GM18519 (cell line): ENCODE results near the gene IGFBP2.

Experiments
- ATAC-seq: cut with Tn5 transposase; IDR thresholded peaks from one replicate; pipeline ENCODE4 v1.9.1; 2021; ENCODE audit warnings: mild to moderate bottlenecking, moderate library complexity; ENCODE audit not compliant: unreplicated experiment, low FRiP score

Gene IGFBP2

DNA sequence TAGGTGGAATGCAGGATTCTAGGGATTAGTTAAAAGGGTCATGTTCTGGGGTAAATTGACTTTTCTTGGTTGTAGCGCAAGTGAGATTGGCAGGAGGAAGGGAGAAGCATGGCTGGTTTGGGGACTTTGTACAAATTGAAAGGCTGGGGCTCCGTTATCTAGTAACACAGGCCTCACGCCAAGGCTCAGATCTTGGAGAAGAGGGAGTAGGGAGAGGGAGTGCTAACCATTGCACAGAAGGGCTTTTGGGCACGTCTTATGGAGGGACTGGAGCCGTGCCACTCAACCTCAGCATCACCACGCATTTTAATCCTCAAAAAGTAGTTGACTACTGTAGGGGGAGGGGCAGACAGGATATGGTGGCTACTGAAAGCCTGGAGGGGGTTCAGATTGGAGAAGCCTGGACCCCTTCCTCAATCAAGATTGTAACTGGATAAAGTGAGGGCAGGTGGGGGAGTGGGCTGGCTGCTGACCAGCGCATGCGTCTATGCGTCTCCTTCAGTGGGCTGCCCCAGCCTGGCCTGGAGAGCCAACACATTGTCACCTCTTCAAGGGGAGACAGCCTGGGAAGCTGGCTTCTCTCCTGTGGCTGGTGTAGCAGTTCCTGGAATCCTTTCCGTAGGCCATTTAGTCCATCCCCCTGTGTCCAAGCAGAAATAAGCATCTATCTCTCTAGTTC, 47.9 kb downstream of the IGFBP2 start:
- ATAC-seq: no peak

DNA sequence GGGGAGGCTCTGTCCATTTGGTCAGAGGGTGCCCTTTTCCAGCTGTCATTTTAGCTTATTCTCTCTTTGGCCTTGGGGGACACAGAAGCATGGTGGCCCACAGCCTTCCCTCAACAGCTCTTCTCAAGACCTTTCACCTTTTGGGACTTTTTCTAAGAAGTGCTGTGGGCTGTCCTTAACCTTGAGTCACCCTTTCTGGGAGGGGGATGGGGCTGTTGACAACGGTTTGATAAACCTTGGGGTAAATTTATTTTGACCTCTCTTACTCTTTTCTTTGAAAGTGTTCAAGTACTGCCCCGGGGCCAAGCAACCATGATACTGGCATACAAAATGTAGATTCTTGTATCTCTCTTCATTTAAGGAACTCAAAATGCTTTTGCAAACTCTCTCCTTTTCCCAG, 48.5 kb downstream of the IGFBP2 start:
- no peak for ATAC-seq

DNA sequence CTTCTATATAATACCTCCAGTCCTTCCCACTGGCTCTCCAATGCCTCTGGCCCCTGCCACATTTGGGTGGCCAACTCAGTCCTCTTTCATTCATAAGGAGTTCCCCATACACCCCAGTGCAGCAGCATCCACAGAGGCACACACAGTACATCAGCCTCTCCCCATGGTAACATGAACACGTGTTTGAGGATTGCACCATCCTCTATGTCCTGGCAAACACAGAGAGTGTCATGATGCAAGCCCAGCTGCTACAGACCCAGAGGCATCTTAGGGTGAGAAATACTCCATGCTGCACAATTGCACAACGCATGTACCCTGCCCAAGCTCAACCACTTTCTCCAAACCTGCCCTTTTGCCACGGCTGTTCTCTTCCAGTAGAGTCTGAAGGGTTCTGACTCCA, 50.6 kb downstream of the IGFBP2 start:
- no peak for ATAC-seq

DNA sequence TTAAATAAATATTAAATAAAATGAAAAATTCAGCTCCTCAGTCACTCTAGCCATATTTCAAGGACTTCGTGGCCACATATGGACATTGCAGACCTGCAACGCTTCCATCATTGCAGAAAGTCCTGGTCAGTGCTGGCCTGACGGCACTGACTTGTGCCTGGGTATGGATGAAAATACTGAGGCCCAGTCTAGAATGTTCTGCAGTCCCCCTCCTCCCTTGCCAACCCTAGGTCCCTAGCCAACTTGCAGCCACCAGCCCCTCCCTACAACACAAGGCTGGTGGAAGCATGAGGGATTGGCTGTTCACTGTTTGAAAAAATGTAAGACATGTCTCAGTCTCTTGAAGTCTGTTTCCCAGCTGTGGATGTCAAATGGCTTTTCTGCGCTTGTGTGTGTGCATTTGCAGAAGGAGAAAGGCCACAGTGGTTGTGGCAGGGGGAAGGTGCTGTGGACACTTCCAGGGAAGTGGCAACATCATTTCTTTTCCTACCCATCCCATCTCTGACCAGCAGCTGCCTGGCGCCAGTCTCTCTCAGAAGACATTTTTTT, 52.2 kb downstream of the IGFBP2 start:
- ATAC-seq: no peak

DNA sequence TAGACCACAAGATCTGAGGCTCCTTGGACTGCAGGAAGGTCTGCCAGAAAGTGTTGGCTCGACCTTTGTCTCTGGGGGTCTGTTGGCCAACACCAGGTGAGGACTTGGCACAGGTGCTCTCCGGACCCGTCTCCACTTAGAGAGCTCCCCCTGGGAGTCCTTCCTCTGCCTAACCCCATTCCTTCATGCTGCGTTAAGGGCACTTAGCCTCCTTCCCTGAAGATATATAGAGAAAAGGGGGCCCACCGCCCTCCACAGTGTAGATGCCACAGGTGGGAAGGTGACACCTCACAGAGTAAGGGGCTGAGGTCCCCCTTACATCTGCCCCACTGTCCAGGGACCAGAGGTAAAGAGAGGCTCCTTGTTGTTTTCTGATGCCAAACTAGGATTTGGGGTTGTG, 53.9 kb downstream of the IGFBP2 start:
- ATAC-seq: no peak

DNA sequence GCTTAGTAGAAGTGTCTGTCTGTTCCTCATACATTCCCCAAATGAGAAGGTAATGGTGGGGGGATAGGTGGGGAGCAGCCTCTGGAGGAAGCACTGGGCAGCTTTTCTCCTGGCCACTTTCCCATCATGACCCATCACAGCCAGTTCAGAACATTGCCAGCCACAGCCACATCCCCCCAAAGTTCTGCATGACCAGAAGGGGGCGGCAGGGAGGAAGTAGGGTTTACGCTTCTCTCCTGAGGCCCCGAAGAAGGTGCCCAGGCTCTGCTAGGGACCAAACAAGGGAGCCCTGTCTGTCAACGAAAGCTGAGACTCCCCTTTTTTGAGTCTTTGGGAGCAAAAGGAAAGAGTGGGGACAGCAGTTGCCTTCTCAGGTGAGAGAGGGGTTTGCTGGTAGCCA, 54.4 kb downstream of the IGFBP2 start:
- ATAC-seq: no peak

DNA sequence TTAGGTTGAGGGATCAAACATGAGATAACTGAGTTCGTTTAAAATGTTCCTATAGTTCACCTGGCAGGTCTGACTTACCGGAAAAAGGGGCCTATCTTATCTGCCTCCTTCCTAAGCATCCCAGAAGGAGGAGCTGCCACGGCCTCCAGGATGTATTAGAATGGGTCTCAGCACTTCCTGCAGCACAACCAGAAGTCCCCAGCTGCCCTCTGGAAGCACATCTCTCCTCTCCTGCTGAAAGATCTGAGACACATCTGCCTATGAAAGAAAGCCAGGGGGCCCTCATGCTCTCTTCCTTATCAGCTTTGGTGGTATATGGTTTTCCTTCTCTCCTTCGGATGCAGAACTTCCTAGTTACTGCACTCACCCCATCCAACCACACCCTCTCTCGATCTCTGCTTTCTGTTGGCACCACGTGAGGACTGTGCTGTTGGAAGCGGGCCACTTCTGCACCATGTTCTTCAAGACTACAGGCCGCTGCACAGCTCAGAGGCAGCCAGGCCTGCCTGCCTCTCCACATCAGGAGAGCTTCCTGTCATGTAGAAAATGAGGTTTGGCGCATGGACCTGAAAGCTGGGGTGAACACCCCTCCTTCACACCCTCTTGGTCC, 55.6 kb downstream of the IGFBP2 start:
- ATAC-seq: no peak

DNA sequence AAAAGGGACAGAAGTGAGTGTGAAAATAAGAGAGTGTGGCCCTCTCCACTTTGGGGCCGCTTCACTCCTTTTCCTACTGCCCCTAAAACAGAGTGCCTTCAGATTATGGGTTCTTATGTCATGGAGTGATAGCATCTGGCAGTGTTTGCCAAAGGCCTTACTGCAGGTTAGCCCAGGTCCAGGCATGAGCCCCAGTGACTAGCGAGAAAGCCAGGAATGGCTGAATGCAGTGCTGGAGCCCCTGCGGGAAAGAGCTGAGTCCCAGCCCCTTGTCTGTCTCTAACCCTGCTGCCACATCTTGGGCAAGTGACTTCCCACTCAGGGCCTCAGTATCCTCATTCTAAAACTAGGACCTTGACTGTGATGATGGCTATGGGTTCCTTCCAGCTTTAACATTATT, 56.2 kb downstream of the IGFBP2 start:
- ATAC-seq: no peak

DNA sequence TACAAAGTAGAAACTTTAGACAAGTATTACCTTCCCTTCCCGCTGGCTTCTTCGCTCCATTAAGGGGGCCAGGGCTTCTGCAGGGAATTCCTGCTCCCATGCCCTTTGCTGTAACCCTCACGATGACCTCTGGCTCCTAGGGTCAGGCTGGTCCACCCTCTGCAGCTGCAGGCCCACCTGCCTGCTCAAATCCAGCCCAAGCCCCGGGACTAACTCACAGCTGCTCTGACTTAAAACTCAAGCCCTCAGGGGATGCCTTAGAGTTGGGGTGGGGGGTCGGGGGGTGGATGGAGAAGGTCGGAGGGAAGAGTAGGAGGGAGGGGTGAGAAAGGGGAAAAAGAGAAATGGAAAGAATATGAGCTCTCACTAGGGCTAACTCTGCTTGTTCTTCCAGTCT, 57.2 kb downstream of the IGFBP2 start:
- ATAC-seq: no peak

DNA sequence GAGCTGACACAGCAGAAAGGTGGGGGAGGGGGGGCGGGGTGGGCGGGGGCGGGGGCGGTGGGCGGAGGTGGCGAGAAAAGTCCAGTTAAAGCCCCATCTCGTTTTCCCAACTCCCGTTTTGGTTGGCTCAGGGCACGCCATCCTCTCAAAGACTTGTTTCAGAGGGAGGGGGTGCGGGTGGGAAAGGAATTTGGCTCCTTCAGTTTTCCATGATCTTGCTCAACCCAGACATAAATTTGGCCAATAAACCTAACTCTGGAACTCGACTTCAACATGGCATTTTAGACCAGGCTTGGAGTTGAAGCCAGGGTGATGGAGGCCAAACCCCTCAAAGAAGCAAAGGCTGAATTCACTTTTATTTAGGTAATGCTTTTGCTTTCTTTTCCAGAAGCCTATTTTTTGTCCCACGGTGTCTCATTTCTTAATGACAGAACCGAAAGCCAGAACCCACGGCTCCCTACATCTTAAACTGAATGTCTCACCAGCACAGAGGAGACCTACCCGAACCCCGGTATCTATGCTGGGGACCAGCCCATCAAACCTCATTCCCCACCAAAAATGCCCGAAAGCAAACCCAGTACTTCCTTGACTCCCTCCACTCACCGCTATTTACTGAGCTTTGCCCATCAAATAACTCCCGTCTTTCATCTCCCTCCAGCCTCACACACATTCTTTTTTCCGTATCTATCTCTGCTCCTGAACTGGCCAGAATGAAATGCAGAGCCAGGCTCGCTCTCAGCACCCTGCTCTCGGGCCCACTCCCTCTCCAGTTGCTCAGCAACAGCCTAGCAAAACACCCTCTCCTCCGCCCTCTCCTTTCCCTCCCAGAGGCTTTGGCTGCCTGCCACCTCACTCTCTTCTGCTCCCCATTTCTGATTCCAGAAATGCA, 57.9 kb downstream of the IGFBP2 start:
- ATAC-seq: no peak

DNA sequence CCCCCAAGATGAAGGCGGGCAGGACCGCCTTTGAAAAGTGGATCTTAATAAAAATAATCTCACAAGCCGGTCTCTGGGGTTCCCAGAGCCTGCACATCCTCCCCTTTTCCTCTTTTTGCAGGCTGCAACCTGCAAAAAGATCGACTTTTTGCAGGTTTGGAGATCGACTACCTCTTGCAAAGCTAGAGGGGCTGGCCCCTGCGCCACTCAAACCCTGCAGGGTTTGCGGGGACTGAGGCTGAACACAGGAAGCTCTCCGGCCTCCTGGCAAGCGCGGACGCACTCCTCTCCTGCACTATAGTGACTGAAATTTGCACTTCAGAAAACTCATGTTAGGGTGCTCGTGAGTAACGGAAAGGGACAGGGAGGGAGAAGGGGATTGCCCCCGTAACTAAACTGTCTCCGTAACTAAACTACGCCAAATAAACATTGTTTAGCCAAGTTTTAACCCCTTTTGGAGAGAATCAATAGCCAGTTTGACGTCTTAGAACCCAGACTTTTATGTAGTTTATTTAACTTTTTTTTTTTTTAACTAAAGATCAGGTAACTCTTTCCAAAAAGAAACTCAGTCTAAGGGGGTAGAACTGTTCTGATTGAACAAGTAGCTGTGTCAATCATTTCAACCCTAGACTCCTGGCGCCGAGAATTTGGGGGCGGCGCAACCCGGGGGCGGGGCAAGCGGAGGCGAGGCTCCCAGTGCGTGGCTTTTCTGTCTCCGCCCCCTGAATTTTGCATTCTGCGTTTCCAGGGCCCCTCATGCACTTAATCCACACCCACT, 59.6 kb downstream of the IGFBP2 start:
- ATAC-seq: no peak

DNA sequence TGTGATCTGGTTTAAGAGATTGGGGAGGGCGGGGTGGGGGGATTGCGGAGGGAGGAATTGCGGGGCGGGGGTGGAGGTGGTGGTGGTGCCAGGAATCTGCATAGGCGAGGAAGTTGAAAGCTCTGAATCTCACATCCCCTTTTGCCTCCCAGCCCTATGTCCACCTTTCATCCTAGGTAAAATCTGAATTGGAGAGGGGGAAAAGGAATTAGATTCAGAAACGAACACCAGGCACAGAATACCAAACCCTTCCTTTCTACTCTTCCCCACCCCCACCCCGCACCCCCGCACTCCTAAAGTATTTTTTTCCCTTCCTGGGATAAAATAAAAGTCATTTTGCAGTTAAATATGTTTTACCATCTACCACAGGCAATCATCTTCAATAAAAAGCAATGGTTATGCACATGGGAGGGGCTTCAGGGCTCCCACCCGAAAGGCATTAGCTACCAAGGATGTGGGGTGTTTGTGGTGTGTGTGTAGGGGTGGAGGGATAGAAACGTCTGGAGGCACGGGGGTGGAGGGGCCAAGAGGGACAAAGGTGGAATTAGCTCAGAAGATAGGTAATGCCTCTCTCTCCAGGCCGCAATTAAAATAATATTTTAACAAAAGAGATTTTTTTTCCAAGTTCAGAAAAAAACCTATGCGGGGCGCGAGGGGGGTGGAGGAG, 60.3 kb downstream of the IGFBP2 start:
- ATAC-seq: no peak

DNA sequence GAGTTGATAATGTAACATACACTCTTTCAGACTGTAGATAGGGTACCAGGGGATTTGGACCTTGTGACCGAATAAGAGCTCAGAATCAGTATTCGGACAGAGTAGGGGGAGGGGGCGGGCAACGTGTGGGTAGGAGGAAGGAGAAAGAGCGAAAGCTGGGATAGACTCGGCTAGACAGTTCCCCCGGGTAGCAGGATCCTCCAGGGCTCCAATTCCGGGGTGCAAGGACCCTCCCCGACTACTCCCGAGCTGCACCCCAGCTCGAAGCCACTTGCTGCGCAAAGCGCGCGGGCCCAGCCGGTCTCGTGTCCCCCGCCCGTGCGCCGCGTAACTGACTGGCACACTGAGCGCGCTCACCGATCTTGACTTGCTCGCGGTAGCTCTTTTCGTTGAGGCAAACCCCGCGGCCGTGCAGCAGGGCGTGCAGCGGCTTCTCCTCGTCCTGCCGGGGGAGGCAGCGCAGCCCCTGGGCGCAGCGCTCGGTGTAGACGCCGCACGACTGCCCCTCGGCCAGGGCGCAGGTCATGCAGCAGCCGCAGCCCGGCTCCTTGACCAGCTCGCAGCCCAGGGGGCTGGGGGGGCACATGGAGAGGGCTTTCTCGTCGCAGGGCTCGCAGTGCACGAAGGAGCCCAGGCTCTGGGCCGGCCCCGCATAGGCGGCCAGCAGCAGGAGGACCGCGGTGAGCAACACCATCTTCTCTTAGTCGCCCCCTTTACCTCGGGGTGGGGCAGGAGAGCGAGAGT, 61.0 kb downstream of the IGFBP2 start:
- ATAC-seq: no peak

DNA sequence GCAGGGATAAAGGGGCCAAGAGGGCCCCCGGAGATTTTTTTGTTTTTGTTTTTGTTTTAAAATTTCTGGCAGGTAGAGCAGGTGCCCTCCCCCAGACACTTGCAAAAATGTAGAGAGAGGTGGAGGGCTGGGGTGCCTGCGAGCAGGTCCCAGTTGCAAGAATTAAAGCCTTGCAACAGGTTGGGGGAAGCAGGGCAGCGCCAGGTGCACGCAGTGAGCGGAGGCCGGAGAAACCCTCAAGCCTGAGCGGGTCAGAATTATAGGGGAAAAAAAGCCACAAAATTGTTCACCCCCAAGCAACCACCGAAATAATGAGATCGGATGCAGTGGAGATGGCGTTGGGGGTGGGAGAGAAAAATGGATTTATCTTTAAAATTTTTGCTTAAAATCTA, 61.6 kb downstream of the IGFBP2 start:
- no peak for ATAC-seq

DNA sequence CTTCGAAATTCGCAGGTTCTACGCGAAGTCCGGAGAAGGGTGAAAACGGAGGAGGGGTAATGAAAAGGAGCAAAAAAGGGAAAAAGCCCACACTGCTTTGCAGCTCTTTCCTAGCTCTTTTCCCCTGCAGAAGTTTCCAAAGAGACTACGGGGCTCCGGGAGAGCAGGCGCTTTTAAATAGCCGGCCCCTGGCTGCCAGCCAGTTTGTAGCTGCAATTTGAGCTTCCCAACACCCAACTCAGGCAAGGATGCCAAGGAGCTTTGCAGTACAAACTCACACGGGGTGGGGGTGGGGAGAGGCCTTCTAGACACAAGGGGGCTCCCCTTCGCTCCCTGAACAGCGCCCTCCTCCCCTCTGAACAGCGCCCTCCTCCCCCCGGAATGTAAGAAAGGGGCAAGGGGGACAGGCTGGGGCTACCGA, 62.2 kb downstream of the IGFBP2 start, which contains the start of gene IGFBP5:
Gene IGFBP5 (minus strand): TSS at position 149 of the 421 bp plus-strand sequence. CDS start 774 bp downstream, outside the sequence.
- ATAC-seq: no peak

DNA sequence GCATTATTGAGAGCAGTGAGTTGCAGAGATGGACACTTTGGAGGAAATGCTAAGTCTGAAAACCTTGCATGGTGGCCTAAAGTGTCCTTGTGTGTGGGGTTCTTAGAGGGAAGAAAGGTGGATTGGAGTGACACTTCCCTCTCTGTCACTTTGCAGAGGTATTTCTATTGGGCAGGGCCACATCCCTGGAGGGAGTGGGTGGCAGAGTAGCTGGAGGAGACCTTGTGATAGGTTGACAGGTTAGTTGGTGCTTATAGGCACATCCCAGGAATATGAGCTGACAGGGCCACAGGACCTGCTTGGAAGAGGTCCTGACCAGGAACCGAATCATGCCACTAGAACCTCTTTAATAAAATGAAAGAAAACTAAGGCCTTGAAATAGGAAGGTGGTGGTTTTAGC, 63.1 kb downstream of the IGFBP2 start:
- no peak for ATAC-seq

DNA sequence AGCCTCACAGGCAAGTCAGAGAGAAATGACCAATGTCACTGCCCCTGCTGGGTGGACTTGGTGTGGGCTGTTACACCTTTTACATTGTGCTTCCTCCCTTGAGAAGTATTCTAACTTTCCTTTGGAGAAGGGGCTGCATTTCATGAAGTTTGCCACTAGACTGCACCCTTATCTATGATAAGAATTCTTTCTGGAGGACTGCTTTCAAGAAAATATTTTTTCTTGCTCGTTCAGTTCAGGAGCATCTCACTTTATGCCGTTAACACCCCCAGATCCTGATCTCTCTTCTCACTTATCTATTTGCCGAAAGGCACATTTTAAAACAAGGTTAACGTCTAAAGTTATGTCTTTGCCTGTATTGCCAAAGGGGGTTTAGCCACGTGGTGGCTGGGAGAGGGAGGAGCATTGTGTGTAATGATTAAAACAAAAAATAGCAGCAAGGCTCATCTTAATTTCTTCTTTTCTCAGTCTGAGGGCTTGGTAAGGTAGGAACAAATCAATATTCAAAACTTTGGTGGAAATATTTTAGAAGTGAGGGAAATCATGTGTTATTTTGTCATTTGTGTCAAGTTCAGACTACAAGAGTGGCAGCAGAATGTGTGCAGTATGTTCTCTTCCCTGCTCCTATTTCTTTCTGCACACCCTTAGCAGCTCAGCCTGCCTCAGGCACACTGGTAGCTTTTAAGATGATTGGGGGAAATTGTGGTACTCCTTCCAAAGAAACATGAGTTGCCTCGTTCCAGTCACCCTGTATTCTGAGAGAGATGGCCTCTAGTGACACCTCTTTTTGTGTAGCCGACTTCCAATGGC, 63.7 kb downstream of the IGFBP2 start:
- no peak for ATAC-seq

DNA sequence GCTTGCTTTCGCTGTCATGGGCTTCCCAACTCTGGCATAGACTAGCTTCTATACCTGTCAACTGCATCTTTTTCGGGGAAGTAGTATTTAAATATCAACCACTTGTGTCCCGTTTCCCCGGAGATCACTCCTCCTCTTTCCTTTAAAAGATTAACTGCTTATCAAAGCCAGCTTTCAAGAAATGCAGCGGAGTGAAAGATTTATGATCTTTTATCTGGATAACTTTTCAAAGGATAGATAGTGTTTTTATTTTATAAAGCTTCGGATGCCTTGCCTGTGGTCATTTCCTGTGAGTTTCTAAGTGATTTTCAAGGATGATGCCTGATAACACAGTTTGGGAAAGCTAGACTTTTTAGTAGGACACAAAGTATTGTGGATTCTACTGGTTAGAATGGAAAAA, 65.1 kb downstream of the IGFBP2 start:
- no peak for ATAC-seq
